ENCODE data around the gene SLC4A2. TPM values are rescaled to one million over a fixed set of nuclear protein-coding genes. Genes with fewer than 3 reads are reported as not detected.

The SLC4A2 gene
- polyA plus RNA-seq, 2 of the 4 experiments (the other 2 are of a cell fraction): 112 to 275 TPM

DNA sequence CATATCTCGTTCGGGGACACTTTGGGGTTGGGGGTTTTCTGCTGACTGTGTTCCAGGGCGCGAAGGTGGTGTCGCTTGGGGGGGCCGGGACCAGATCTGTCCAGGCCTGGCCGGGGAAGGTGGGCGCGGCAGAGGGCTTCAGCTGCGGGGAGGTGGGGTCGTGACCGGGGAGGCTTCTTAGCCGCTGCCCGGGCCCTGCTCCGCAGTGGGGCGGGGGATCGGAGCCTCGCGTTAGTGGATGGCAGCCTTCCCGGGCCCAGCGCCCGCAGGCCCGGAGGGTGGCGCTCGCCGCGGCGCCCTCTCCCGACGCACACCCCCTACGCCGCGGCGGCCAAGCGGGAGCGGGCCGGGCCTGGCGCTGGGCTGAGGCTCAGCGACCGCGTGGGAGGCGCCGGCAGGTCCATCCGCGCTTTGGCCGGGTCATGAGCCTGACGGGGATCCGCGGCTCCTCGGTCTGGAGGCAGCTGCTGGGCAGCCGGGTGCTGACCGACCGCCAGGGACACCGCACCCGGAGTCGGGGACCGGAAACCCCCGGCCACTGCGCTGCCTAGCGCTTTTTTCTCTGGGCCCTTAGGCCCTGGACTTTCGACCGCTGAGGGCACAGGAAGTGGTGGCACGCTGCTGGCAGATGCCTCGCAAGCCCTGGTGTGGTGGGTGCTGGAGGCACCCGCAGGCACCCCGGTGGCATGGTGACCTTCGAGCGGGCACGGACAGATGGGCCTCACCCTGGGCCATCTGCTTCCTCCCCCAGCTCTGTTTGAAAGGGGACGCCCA lies 28.0 kb downstream of the SLC4A2 start (continued):
- TF ChIP-seq, protein P1, sequence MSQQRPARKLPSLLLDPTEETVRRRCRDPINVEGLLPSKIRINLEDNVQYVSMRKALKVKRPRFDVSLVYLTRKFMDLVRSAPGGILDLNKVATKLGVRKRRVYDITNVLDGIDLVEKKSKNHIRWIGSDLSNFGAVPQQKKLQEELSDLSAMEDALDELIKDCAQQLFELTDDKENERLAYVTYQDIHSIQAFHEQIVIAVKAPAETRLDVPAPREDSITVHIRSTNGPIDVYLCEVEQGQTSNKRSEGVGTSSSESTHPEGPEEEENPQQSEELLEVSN (IDR thresholded peaks at IDR 0.05; ENCODE audit: borderline replicate concordance, low read depth): 0 out of 2 replicates have a peak, but pooled peaks have one; percentile 1
- TF ChIP-seq HDAC2 (IDR thresholded peaks at IDR 0.05) (0 out of 2 replicates have a peak, but pooled peaks have one; percentile 27), RAD21 (conservative IDR thresholded peaks at IDR 0.05 in 1 of 2, IDR thresholded peaks at IDR 0.05 in 1 of 2) (peak in 1 of 2 experiments; percentile 29; a peak in 1 of 5 replicates), SMC3 (IDR thresholded peaks at IDR 0.05) (peak; percentile 36; the same call in 1 of the 3 replicates), PHF8 (IDR thresholded peaks at IDR 0.05; ENCODE audit: borderline replicate concordance, low read depth) (0 out of 2 replicates have a peak, but pooled peaks have one; percentile 21), FOSL2 (IDR thresholded peaks at IDR 0.05) (no peak), FOSL2 (CRISPR knock-in tag; IDR thresholded peaks at IDR 0.05) (peak; percentile 17; the same call in 1 of the 2 replicates)

DNA sequence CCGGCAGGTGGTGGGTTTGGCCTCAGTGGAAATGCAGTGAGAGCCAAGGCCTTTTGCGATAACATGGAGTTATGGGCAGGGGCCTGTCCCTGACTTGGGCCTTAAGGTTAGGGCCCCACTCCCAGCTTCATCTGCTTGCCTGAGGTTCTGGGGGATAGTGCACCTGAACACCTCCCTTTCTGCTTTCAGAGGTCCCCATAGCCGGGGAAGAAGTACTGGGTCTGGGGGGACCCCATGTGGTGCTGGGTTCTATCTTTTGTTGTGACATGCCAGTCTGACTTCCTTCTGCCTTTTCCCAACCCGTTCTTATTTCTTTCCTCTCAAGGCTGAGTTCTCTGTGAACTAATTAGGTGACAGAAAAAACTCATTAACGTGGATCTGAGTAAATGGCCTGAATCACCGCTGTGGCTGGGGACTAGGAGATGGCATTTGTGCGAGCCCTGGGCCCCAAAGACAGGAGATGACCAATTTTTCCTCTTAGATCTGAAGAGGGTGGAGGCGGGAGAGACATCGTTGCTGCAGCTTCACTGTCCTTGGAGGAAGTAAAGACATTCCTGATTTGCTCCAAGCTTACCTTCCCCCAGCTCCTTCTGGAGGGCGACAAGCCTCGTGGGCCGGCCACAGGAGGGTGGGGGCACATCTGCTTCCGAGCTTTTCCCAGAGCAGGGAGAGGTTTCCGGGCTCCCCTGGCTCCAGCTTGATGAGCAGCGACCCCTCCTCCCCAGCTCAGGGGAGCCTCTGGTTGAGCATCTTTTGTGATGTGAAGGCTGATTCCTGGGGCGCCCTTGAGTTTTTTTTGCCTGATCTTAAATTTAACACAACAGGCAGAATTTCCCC lies 28.8 kb downstream of the SLC4A2 start:
- no peak for FAIRE-seq
- DNase-seq (ENCODE audit: low read depth in 1 of 2, low spot score in 1 of 2): no peak
- peak overlapping the region; percentile 97 for H3K4me2 ChIP-seq
- peak overlapping the region; percentile 86 for H3K4me3 ChIP-seq
- POLR2A ChIA-PET: no interaction called here
- H3K9me3 ChIP-seq: no peaks in the 10 kb centered on the region
- TF ChIP-seq, protein P1 (IDR thresholded peaks at IDR 0.05; ENCODE audit: borderline replicate concordance, low read depth): 0 out of 2 replicates have a peak, but pooled peaks have one; percentile 2
- TF ChIP-seq POLR2AphosphoS2 (conservative IDR thresholded peaks at IDR 0.05; ENCODE audit: low read length) (no peak), HOXA7 (CRISPR knock-in tag; IDR thresholded peaks at IDR 0.05) (no peak), CHD4 (IDR thresholded peaks at IDR 0.05; ENCODE audit: borderline replicate concordance) (no peak), EP300 (IDR thresholded peaks at IDR 0.05) (no peak), SMC3 (IDR thresholded peaks at IDR 0.05) (no peak), KDM1A (IDR thresholded peaks at IDR 0.05; ENCODE audit: low read depth) (no peak)
- TF ChIP-seq, protein P2, sequence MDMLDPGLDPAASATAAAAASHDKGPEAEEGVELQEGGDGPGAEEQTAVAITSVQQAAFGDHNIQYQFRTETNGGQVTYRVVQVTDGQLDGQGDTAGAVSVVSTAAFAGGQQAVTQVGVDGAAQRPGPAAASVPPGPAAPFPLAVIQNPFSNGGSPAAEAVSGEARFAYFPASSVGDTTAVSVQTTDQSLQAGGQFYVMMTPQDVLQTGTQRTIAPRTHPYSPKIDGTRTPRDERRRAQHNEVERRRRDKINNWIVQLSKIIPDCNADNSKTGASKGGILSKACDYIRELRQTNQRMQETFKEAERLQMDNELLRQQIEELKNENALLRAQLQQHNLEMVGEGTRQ (IDR thresholded peaks at IDR 0.05): no peak
- ATAC-seq: no peak
- H3K4me1 ChIP-seq: peaks cover 34% of the 10 kb centered on the region
- WGBS (ENCODE audit: missing lambda C conversion rate): 73% methylated on average over 15 of the region's 16 CpGs
- CTCF ChIA-PET: interaction anchor here (0.7 to 27.1 kb wide), 10 partner anchors 10 to 360 kb away, joined by 3 to 412 read pairs (median 4); no protein-coding TSS in a partner anchor
- peak overlapping the region; percentile 84 to 98 for H3K27ac ChIP-seq

DNA sequence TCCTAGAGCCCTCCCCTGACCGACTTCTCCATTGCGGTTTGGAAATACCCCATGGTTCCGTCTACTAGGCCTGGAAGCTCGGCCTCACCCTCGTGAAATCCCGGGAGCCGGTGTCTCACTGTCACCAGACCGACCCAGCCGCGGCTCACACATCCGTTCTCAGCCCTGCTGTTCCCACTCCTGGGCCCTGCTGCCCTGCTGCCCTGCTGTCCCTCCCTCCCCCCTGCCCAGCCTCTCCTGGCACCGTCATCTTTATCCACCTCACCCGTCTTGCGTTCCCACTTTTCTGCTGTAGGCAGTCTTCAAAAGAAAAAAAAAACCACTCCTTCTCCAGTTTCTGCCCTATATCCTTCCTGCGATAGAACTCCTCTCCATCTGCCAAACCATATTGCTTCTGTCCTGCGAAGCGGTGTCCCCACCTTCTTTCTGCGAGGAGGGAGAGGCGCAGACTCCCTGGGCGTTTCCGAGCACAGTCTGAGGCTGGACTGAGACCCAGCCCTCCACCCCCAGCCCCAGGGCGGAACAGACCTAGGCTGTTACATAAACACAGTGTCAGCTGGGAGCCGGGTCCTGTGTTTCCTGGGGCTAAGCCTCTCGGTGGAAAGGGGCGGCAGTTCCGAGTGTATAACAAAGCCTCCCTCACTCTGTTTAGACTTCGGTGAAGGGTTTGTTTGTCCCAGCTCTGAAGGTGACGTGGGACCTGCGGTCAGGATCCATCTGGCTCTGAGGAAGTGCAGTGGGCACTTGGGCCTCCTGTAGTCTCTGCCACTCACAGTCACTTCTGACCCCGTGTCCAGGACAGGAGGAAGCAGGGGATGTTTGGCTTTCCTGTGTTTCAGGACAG lies 29.7 kb downstream of the SLC4A2 start:
- no peaks in the 10 kb centered on the region for H3K9me3 ChIP-seq
- ChIA-PET CTCF (interaction anchor here (0.5 to 27.1 kb wide), 8 partner anchors 12 to 222 kb away, joined by 3 to 412 read pairs (median 4); no protein-coding TSS in a partner anchor), POLR2A (no interaction called here)
- no peak for FAIRE-seq
- 93% methylated on average over 29 of the region's 30 CpGs for WGBS (ENCODE audit: missing lambda C conversion rate)
- peak overlapping the region in 1 of 2 experiments; percentile 98; a peak in 3 of 6 replicates for H3K27ac ChIP-seq
- DNase-seq (ENCODE audit: low read depth in 1 of 2, low spot score in 1 of 2): no peak
- no peak for ATAC-seq
- H3K4me3 ChIP-seq: no peak overlapping the region
- peaks cover 29% of the 10 kb centered on the region for H3K4me1 ChIP-seq
- TF ChIP-seq HEYL (CRISPR knock-in tag; IDR thresholded peaks at IDR 0.05) (no peak), RCOR1 (IDR thresholded peaks at IDR 0.05; ENCODE audit: low read depth, low read length) (no peak), FOSB (CRISPR knock-in tag; IDR thresholded peaks at IDR 0.05) (no peak), RAD21 (conservative IDR thresholded peaks at IDR 0.05 in 1 of 2, IDR thresholded peaks at IDR 0.05 in 1 of 2) (no peak), SREBF2 (IDR thresholded peaks at IDR 0.05) (no peak), HOXB5 (CRISPR knock-in tag; IDR thresholded peaks at IDR 0.05) (no peak), GATA3 (IDR thresholded peaks at IDR 0.05; ENCODE audit: borderline replicate concordance) (no peak), JUNB (IDR thresholded peaks at IDR 0.05) (no peak), FOSL2 (IDR thresholded peaks at IDR 0.05) (no peak), FOSL2 (CRISPR knock-in tag; IDR thresholded peaks at IDR 0.05) (no peak), PHF8 (IDR thresholded peaks at IDR 0.05; ENCODE audit: borderline replicate concordance, low read depth) (no peak), RARB (CRISPR knock-in tag; IDR thresholded peaks at IDR 0.05) (no peak), POLR2AphosphoS2 (conservative IDR thresholded peaks at IDR 0.05; ENCODE audit: low read length) (no peak), ZSCAN20 (CRISPR knock-in tag; IDR thresholded peaks at IDR 0.05) (no peak), ZNF302 (CRISPR knock-in tag; IDR thresholded peaks at IDR 0.05) (no peak), CHD4 (IDR thresholded peaks at IDR 0.05; ENCODE audit: borderline replicate concordance) (no peak), ZC3H11A (IDR thresholded peaks at IDR 0.05) (no peak), RNF2 (IDR thresholded peaks at IDR 0.05; ENCODE audit: borderline replicate concordance, low read depth) (no peak), EHMT2 (IDR thresholded peaks at IDR 0.05; ENCODE audit: low read depth) (no peak)
- TF ChIP-seq, protein P3, sequence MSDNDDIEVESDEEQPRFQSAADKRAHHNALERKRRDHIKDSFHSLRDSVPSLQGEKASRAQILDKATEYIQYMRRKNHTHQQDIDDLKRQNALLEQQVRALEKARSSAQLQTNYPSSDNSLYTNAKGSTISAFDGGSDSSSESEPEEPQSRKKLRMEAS (IDR thresholded peaks at IDR 0.05): no peak
- peak overlapping the region; percentile 97 for H3K4me2 ChIP-seq
